SK-N-SH (cell line): ENCODE data around the gene NMBR.
"Not testable (repeated sequence)": the region's sequence is repeated elsewhere in the genome, so short reads cannot be mapped to it uniquely, and the experiment has no call there.

Source experiments
- GABPA ChIP-seq: IDR thresholded peaks from 2 replicates; pipeline ENCODE4 v1.4.0; 2012; ENCODE audit warnings: low read depth, mild to moderate bottlenecking
- MAX ChIP-seq: IDR thresholded peaks from 2 replicates; pipeline ENCODE4 v1.4.0; 2012; ENCODE audit warnings: low read depth
- RAD21 ChIP-seq: IDR thresholded peaks from 2 replicates; pipeline ENCODE4 v1.6.1; 2012; ENCODE audit warnings: mild to moderate bottlenecking, low read length
- REST ChIP-seq: IDR thresholded peaks from 2 replicates; pipeline ENCODE4 v1.6.1; 2012; ENCODE audit warnings: mild to moderate bottlenecking, low read depth, low read length, moderate library complexity
- SMC3 ChIP-seq: IDR thresholded peaks from 2 replicates; pipeline ENCODE4 v1.6.1; 2012; ENCODE audit warnings: low read depth, low read length, improper control_type of control experiment

GRCh38 chr6:142188341-142188740 is 41.4 kb upstream of the NMBR start:
- TF ChIP-seq GABPA, MAX, SMC3, RAD21, REST: not testable (repeated sequence)
